BE2C (cell line): Measurements from ENCODE around the gene FLRT2.

Source experiments
- DNase-seq: peaks from one replicate; pipeline ENCODE4 v3.0.0-alpha.2; 2020
- H3K27me3 ChIP-seq: fragments of 250-450 bp; sonication (Bioruptor Pico); 2 replicates; pipeline ENCODE4 v1.5.1; 2020; ENCODE audit warnings: mild to moderate bottlenecking
- H3K36me3 ChIP-seq: fragments of 250-450 bp; sonication (Bioruptor Pico); 2 replicates; pipeline ENCODE4 v1.5.1; 2020; ENCODE audit warnings: mild to moderate bottlenecking
- H3K4me1 ChIP-seq: fragments of 250-450 bp; sonication (Bioruptor Pico); 2 replicates; pipeline ENCODE4 v1.5.1; 2020
- H3K4me3 ChIP-seq: 2 replicates; pipeline ENCODE4 v1.5.1; 2011; ENCODE audit warnings: low read depth, low read length
- H3K9me3 ChIP-seq: fragments of 250-450 bp; sonication (Bioruptor Pico); 2 replicates; pipeline ENCODE4 v1.5.1; 2020
- CTCF ChIP-seq: IDR thresholded peaks from 2 replicates; pipeline ENCODE4 v1.5.1; 2012; ENCODE audit warnings: mild to moderate bottlenecking, low read depth, low read length

Gene FLRT2

GRCh38 chr14:85702997-85703396, 173.1 kb downstream of the FLRT2 start:
- H3K9me3 ChIP-seq: no peaks in the 10 kb centered on the region
- no peaks in the 10 kb centered on the region for H3K27me3 ChIP-seq
- DNase-seq: no peak
- no peak for TF ChIP-seq CTCF
- no peak overlapping the region for H3K4me3 ChIP-seq
- H3K36me3 ChIP-seq: no peaks in the 10 kb centered on the region
- no peaks in the 10 kb centered on the region for H3K4me1 ChIP-seq
